ENCODE measurements around the gene RIMS4.

GRCh38 chr20:44771172-44771535, 39.2 kb downstream of the RIMS4 start:
- no peak for TF ChIP-seq CTCF (IDR thresholded peaks at IDR 0.05; ENCODE audit: control extremely low read depth in 1 of 3, insufficient read depth in 1 of 3, low read depth in 1 of 3, low read length in 3 of 3)
- no peak for TF ChIP-seq MAFK (IDR thresholded peaks at IDR 0.05; ENCODE audit: low read depth, low read length)
- TF ChIP-seq SIX5 (IDR thresholded peaks at IDR 0.05; ENCODE audit: low read depth, low read length), result no peak
- TF ChIP-seq NRF1 (IDR thresholded peaks at IDR 0.05; ENCODE audit: low read depth, low read length), result no peak
- TF ChIP-seq NANOG (IDR thresholded peaks at IDR 0.05; ENCODE audit: insufficient read depth, low read depth, low read length, poor library complexity, severe bottlenecking), result no peak
- no peak for TF ChIP-seq POLR2AphosphoS5 (IDR thresholded peaks at IDR 0.05; ENCODE audit: low read depth, low read length)
- no peak for TF ChIP-seq SUZ12 (IDR thresholded peaks at IDR 0.05; ENCODE audit: low read length)
- no peak for TF ChIP-seq EZH2 (IDR thresholded peaks at IDR 0.05; ENCODE audit: low read depth, low read length, severe bottlenecking)
- TF ChIP-seq ZNF274 (IDR thresholded peaks at IDR 0.05; ENCODE audit: borderline replicate concordance, extremely low read depth, low read length), result no peak
- TF ChIP-seq JUN (IDR thresholded peaks at IDR 0.05; ENCODE audit: low read depth, low read length), result no peak
- no peak for TF ChIP-seq POLR2A (IDR thresholded peaks at IDR 0.05; ENCODE audit: control extremely low read depth in 1 of 2, low read depth in 2 of 2, low read length in 2 of 2)
- no peak for TF ChIP-seq ASH2L (IDR thresholded peaks at IDR 0.05; ENCODE audit: low read length)
- no peak for TF ChIP-seq CBX5 (IDR thresholded peaks at IDR 0.05; ENCODE audit: low read depth, low read length)
- TF ChIP-seq HDAC2 (IDR thresholded peaks at IDR 0.05; ENCODE audit: borderline replicate concordance in 1 of 2, low read depth in 2 of 2, low read length in 2 of 2), result no peak

Measured in H1 (cell line).